8988T (cell line): ENCODE data around the gene THRB.
"Not testable (repeated sequence)": the region's sequence is repeated elsewhere in the genome, so short reads cannot be mapped to it uniquely, and the experiment has no call there.

Source experiments
- DNase-seq: peaks from one replicate; pipeline ENCODE4 v3.0.0; 2011

Gene THRB

DNA sequence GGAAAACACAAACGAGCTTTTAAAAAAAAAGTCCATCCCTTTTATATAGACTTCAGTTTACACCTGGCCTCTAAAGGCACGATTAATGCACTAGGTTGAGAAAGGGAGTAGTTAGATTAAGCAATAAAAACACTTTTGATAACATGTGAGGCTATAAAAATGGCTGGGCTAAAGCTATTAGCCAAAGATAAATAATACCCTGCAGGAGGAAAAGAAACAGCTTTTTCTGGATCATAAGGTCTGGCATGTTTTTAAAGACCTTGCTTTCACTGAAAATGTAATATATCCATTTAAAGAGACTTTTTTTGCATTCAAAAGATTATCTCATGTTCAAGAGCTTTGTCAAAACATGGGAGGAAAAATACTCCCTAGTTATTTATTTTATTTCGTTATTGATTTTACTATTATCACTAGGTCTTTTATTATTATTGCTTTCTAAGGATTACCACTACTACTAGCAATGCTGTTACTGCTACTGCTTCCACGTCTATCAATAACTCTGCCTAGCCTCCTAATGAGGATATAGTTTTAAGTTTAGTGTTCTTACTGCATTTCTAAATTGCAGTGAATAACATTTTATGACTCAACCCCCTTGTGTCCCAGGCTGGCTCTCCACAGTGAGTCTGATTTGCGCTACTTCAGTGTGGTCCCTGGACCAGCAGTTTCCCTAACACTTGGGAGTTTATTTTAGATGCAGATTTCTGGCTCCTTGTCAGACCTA lies 93.4 kb downstream of the THRB start:
- no peak for DNase-seq

DNA sequence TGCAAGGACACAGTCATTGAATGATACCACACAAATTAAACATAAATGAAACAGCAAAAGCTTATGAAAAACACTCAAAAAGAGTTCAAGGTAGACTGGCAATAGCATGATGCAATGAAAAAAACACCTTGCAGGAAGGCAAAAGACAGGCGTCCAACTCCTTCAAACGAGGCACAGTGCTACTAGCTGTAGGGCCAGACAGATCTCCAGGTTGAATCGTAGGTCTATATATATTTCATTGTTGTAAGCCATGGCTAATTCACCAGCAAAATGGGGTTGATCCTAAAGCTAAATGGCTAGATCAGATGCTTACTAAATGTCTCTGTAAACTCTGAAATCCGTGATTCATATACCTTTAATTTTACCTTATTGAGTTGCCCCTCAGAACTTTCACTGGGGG lies 94.2 kb downstream of the THRB start:
- no peak for DNase-seq

DNA sequence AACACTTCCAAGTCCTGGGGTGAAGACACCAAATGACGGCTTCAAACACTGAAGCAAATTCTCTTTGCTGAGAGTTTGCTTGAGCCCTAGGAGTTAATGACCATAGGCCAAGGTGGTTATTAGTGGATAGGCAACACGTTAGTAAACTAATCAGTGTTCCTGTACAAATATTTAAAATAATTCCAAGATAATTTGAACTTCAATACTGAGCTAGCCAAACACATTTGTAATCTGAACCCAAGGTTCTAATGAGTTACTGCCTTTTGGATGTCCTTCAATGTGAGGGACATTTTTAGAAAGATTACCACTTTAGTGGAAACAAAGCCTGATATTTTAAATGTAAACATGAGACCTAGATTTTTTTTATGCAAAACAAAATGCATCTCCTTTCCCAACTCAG lies 94.6 kb downstream of the THRB start:
- DNase-seq = no peak

DNA sequence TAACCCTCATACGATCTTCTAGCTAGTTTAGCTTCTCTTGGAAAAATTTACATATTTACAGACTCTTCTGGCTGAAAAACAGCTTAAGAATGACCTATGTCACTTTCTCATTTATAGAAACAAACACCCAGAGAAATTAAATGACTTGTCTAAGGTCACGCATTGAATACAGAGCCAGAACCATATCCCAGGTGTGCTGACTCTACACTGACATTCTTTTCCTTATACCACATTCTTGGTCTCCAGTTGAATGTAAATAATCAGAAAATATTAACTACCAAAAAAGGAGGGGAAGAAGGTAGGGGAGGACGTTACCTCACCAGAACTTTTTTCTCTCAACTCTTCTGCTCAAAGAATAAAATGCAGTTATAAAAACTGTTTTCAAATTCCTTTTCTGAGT lies 95.0 kb downstream of the THRB start:
- DNase-seq = no peak

DNA sequence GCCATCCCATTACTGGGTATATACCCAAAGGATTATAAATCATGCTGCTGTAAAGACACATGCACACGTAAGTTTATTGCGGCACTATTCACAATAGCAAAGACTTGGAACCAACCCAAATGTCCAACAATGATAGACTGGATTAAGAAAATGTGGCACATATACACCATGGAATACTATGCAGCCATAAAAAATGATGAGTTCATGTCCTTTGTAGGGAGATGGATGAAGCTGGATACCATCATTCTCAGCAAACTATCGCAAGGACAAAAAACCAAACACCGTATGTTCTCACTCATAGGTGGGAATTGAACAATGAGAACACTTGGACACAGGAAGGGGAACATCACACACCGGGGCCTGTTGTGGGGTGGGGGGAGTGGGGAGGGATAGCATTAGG lies 95.9 kb downstream of the THRB start:
- not testable (repeated sequence) for DNase-seq

DNA sequence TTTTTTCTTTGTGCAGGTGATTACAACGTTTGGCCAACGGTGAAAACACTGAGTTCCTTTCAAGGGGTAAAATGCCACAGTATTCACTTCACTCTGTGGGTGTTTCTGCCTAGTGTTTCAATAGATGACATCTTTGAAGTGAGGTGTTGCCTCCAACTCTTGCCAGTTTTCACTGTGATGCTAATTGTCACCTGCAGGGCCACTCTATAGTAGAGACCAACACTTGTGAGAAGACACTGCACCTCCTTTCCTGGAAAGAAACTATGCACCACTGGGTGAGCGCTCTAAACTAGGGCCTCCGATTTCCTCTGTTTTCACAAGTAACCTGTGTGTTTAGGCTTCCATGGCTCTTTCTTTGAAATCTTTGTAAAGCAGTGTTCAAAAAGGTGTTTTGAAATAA lies 98.3 kb downstream of the THRB start:
- DNase-seq = no peak

DNA sequence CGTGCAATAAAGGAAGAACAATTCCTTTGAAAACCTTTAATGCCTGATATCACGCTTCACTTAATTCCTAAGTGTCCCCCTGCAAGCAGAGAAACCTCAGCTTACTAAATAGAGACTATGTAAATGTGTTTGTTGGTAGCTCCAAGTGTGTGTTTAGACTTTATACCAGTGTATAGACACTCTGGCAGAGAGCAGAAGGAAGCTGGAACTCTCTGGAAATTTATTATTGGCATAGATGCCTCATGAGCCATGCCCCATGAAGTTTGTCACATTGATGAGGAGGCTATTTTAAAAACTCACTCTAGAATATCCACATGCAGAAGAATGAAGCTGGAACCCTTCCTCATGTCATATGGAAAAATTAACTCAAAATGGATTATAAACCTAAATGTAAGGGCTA lies 99.9 kb downstream of the THRB start:
- no peak for DNase-seq

DNA sequence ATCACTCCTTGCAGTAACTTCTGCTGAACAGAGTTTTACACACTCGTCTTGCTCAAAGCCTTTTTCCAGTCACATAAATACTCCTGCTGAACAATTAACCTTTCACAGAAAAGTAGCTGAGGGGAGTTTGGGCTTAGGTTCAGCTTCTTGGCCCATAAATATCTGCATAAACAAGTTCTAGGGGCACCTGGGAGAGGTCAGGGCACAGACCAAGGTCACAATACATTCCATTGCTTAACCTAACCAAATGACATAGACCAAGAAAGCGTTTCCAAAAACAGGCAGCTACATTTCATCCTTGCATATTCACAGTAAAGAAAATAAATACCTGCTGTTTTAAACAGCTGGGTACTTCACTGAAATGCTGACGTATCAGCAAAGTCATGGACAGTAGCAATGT lies 101.3 kb downstream of the THRB start:
- no peak for DNase-seq

DNA sequence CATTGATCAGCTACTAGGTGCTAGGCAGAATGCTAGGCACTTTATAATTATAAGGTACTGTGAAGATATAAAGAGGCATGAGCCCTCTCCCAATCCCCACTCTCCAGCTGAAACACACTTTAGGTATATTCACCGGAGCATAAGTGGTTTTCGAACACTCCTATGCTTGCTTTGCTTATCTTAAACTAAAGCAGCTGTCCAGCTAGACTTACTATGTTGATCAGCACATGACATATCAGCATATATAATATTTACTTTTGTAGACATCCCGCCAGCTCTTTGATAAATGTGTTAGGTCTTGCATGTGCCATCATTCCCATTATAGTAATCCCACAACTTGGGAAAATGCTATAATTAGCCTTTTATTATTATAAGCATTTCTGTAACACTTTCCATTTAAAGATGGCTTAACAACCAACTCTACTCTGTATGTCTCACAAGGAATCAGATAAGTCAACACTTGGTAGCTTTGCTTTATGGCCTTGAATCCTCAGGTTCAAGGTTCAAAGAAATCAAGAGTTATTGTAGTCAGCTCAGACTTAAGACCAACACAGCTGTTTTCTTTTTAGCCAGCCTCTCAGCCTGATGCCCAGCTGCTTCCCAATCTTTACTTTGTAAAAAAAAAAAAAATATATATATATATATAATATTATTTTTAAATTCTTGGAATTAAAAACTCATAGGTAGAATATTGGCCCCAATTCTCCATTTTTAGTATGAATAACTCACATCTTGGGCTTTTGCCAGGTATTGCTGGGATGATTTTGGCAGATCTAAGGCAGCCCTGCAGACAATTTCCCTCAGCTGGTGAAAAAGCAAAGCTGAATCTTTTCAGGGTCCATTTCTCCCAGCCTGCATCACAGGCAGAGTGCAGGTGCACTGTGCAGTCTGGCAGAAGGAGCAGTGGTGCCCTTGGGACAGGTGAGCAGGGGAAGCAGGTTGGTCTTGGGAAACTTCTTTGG lies 104.2 kb downstream of the THRB start:
- no peak for DNase-seq

DNA sequence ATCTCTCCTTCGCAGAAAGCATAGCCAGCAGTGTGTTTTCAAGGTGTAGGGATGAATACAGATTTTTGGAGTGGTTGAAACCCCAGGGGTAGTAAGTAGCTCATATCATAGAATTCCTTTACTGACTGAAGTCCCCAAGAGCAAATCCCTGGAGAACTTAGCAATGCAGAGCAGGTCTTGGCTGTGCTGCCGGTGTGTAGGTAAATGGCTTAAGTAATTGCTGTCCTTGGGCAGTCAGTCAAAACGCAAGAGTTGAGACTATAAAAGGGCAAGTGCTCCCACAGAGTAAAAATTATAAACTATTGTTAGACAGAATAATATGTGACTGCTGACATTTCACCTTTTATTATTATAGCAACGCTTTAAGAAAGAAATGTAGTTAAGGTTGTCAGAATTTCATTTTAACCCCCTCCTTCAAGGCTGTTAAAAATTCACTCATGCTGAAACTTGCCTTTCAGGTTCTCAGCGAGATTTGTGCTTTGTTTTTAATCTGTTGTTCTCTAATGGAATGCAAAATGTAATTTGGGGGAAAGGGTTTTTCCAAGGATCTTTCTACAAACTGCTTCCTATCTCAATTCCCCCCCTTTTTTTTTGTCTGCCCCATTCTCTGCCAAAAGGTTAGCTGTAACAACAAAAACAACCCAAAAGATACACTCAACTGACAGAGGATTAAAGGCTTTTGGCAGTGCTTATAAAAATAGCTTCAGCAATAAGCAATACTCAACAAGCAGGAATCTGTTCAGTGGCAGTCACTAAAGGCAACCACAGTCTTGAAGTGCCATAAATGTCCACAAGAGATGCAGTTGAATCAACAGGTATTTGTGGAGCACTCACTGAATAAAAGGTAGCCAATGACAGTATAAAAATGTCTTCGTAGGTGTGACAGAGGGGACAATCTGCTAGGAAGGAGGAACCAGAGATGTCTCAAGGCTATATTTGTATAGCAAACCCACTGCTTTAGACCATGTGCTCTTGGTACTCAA lies 105.3 kb downstream of the THRB start:
- no peak for DNase-seq

DNA sequence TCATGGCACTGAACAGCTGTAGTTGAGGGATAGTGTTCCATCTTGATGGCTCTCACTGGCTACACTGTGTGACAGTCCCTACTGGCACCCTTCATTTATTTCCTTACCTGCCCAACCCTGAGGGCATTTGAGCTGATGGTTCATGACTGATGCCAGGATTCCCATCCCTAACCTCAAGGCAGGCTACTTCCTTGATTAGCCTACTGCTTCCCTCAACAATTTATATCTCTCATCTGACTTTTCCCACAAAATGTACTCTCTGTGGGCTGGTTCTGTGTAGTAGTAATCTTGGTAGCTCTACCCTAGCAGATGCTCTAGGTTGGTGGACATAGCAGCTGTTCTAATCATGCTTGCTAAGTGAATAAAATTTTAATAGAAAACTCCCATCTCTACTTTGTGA lies 106.0 kb downstream of the THRB start:
- no peak for DNase-seq

DNA sequence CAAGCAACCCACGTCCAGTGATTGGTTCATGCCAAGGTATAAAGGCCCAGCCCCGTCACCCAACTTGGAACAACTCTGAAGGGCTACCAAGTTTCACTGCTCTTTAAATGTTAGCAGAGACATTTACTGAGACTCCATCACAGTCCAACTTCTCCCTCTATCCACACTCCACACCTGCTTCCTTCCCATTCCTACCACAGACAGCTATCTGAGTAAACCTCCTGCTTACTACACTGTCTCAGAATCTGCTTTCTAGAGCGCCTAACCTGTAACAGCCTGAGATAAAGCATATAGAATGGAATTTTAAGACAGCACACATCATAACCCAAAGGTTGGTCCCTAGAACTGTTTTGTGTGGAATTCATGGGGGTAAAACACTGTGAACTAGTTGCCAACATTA lies 106.5 kb downstream of the THRB start:
- DNase-seq = no peak

DNA sequence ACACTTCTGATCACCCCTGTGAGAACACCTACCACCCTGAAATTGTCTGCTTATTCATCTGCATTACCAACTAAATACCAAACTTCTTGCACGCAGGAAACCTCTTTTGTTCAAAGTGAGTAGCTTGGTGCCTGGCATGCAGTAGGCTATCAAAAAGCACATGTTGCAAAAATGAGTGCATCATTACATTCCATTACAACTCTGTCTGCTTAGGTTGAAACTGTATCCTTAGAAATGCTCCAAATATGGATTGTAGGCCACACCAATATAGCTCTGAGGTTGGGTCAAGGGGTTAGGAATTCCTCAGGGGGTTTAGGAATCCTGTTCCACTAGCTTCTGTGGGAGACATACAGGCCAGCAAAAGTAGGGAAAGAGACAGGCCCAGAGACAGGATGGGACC lies 107.2 kb downstream of the THRB start:
- DNase-seq = no peak

DNA sequence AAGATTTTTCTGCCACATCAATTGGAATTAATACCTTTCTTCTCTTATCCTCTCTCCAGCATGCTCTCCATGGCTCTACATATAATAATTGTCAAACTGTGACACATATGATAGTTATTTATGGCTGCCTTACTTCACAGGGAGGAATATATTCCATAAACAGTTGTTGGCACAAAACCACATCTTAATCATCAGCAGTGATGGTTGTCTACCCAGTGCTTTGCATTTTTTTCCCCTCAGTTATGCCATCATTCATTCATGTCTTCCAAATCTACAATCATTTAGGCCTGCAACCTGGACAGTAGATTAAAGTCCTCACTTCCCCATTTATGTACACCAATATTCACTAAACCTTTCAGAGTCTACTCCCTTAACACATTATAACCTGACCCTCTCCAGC lies 107.7 kb downstream of the THRB start:
- no peak for DNase-seq

DNA sequence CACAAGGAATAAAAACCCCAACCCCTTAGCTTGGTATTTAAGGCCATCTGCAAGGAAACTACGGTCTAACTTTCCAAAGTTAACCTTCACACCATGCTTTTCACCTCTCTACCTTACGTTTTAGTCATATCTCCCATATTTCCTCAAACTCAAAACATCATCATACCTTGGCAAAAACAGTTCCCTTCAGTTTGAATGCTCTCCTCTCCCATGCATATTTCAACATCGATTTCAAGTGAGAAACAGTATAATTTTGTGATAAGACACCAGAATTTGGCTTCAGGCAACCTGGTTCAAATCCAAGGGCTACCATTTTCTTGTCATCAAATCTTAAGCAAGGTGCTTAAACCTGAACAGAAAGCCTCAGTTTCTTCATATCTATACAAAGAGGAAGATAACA lies 108.2 kb downstream of the THRB start:
- DNase-seq = no peak

DNA sequence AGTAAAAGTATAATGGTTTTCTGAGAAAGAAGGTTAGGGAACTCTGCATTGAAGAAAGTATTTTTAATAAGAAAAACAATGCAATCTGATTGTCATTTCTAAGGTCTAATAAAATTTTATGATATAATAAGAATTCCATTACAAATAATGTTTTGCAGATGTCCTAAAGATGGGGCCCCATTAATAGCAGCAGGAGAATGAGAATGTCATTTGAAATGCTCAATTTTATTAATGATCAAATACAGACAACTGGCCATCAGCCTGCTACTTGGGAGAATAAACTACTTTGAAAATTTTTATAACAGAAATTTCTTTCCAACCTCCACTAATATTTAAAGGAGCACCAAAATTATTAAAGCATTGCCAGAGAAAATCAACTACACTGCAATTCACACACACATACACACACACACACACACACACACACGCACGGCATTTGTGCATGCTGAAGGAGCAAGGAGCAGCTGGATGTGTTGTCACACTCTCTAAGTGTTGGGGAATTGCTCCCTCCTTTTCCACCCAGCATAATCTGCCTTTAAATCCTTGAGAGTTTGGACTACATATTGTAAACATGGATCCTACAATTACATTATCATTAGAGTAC lies 109.5 kb downstream of the THRB start:
- DNase-seq = no peak

DNA sequence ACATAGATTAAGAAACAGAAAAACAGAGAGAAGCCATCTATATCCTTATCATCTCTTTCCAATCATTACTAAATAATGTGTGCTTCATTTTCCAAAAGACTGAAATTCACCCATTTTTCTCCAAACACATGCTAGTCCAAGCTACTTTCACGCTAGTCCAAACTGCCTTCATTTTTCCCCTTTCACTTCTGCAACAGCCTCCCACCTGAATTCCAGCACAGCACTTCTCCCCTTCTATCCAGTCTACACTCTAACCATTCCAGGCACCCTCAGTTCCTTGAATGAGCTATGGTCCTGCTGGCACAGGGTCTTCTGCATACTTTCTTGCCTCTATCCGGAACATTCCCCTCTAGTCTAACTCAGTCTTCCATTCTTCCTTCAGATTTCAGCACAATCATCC lies 112.0 kb downstream of the THRB start:
- DNase-seq = no peak

DNA sequence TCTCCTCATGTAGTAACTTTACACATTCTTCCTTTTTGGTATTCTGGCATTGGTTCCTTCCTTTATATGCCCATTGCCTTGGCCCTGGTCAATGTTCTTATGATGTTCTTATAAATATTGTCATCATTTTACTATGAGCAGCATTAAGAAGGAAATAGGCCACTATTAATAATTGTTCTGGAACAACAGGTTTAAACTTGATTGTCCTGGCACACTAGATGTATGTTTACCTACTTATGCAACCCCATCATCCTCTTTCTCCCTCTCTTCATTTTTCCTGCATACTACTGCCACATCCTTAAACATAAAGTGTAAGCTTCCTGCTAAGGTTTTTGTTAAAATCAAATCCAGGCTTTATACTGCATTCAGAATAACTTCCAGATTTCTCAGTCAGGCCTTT lies 114.7 kb downstream of the THRB start:
- no peak for DNase-seq

DNA sequence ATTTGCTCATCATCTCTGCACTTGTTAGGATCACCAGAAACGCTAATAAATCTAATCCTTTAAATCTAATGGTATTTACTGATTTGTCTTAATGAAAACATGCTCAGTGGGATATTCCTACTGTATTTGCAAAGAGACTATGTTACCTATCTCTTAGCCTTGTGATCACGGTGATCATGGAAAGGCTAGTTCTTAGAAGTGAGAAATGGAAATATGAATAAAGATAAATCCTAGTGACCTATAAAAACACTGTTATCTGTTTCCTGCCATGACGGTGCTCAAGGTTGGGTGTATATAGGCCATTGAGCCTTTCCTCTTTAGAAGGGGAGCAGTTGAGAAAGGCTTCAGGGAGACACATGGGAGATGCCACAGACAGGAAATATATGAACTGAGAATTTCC lies 116.3 kb downstream of the THRB start:
- DNase-seq = no peak

DNA sequence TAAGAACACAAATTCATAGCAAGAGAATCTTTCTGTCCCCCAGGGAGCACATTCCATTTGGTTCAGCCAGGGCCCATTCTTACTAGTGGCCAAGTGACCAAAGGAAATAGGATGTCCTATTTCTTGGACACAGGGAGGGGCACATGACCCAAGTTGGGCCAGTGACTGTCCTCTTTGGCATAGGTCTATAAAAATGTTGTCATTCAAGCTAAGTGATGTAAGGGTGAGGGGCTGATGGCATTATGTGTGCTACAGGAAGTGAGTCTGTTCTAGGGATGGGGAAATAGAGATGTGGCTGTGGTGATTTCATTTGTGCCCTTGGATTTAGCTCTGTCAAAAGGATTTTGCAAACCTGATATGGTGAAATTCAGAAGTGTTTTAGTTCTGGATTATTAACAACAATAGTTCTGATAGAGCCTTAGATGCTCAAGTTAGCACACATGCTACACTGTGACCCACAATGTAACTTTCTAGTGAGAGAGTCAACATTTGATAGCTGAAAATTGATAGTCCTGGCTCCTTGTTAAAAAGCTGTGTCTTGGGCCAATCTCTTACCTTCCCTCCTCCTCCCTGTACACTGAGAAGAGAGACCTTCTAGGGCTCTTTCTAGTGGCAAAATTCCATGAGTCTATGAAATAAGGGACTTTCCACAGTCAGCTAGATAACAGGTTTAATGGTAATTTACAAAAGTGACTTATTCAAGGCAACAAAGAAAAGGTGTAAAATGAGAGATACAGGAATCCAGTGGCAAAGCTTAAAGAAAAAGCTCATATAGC lies 117.2 kb downstream of the THRB start:
- no peak for DNase-seq

DNA sequence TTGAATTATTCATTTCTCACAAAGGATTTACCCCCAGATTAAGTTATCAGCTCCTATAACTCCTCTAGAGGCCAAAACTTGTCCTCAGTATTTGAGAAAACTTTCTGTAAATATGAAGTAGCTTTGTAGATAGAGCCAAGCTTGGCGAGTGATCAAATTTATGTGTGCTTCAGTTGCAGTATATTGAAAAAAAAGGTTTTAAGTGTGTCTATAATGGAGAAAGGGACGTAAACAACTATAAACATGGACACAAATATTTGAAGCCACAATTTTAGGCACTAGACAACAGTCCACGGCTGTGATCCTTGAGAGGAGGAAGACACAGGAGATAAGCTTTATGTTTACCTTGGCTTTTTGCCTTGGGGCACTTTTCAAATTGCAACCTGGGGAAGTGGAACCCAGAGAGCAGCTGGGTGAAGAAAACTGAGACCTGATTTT lies 118.7 kb downstream of the THRB start:
- DNase-seq = no peak

DNA sequence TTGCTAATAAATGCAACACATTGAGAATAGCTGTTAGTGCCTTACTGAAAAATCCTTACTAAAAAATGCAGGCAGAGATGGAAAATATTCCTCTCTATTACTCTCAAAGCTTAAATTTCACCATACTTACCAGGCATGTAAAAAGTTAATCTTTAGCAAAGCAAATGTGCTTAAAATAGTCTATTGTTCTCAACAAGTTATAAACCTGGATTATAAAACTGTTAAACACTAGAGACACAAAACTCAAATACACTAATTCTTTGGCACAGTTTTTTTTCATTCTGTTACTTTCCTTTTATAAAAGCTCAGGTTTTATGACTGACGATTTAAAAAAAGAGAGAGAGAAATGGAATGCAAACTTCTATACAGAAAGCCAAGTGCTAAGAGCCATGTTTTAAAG lies 119.8 kb downstream of the THRB start:
- no peak for DNase-seq
